ENCODE results near the gene VPS11. TPM values are rescaled to one million over a fixed set of nuclear protein-coding genes. Genes with fewer than 3 reads are reported as not detected.
A peak's percentile ranks its signal among the peaks of the same experiment; 100 is the strongest.

The VPS11 gene
- total and polyA plus RNA-seq, 2 donors from 2014 or later = 40.0 to 40.8 TPM

GRCh38 chr11:119113716-119114115, 46.1 kb downstream of the VPS11 start:
- Histone ChIP-seq H3K27ac (ENCODE audit: low read depth in 2 of 2, low read length in 2 of 2) (no peak overlapping the region), H3K9ac (ENCODE audit: low read length in 3 of 3) (no peak overlapping the region), H3K4me1 (ENCODE audit: control insufficient read depth in 2 of 3, insufficient read depth in 2 of 3, low read depth in 1 of 3, low read length in 3 of 3) (peaks cover 0 to 19% (median 8%) of the 10 kb centered on the region in 3 donors), H3K9me3 (ENCODE audit: control insufficient read depth in 2 of 3, insufficient read depth in 1 of 3, low read length in 3 of 3) (no peaks in the 10 kb centered on the region), H3K36me3 (ENCODE audit: control insufficient read depth in 2 of 3, insufficient read depth in 3 of 3, low read length in 3 of 3) (peaks cover 0 to 28% (median 22%) of the 10 kb centered on the region in 3 donors), H3K4me3 (ENCODE audit: low read length in 3 of 3) (no peak overlapping the region), H3K27me3 (ENCODE audit: control insufficient read depth, insufficient read depth, low read length) (no peaks in the 10 kb centered on the region)
- intact Hi-C loops (cut with DNase I) = no loop called here
- TF ChIP-seq CTCF (IDR thresholded peaks at IDR 0.05; ENCODE audit: borderline replicate concordance, extremely low read depth, insufficient read depth) = no peak
- no peak for DNase-seq
- FAIRE-seq = no peak

- no peak overlapping the region for H3K27ac ChIP-seq (ENCODE audit: low read depth in 2 of 2, low read length in 2 of 2)
- H3K9me3 ChIP-seq (ENCODE audit: control insufficient read depth in 2 of 3, insufficient read depth in 1 of 3, low read length in 3 of 3) = no peaks in the 10 kb centered on the region
- TF ChIP-seq CTCF (IDR thresholded peaks at IDR 0.05; ENCODE audit: borderline replicate concordance, extremely low read depth, insufficient read depth) = no peak
- H3K4me1 ChIP-seq (ENCODE audit: control insufficient read depth in 2 of 3, insufficient read depth in 2 of 3, low read depth in 1 of 3, low read length in 3 of 3) = peaks cover 0 to 12% (median 4%) of the 10 kb centered on the region in 3 donors
- FAIRE-seq (no peak), DNase-seq (no peak)
- no peaks in the 10 kb centered on the region for H3K27me3 ChIP-seq (ENCODE audit: control insufficient read depth, insufficient read depth, low read length)
- intact Hi-C loops (cut with DNase I) = no loop called here
- peaks cover 0 to 28% (median 22%) of the 10 kb centered on the region in 3 donors for H3K36me3 ChIP-seq (ENCODE audit: control insufficient read depth in 2 of 3, insufficient read depth in 3 of 3, low read length in 3 of 3)
- no peak overlapping the region for H3K4me3 ChIP-seq (ENCODE audit: low read length in 3 of 3)
- H3K9ac ChIP-seq (ENCODE audit: low read length in 3 of 3) = no peak overlapping the region
Observed at GRCh38 chr11:119114351-119114750, 46.7 kb downstream of the VPS11 start.

- TF ChIP-seq CTCF (IDR thresholded peaks at IDR 0.05; ENCODE audit: borderline replicate concordance, extremely low read depth, insufficient read depth) = no peak
- Histone ChIP-seq H3K27me3 (ENCODE audit: control insufficient read depth, insufficient read depth, low read length) (no peaks in the 10 kb centered on the region), H3K27ac (ENCODE audit: low read depth in 2 of 2, low read length in 2 of 2) (no peak overlapping the region), H3K36me3 (ENCODE audit: control insufficient read depth in 2 of 3, insufficient read depth in 3 of 3, low read length in 3 of 3) (peaks cover 0 to 28% (median 22%) of the 10 kb centered on the region in 3 donors), H3K4me3 (ENCODE audit: low read length in 3 of 3) (no peak overlapping the region), H3K9me3 (ENCODE audit: control insufficient read depth in 2 of 3, insufficient read depth in 1 of 3, low read length in 3 of 3) (no peaks in the 10 kb centered on the region), H3K9ac (ENCODE audit: low read length in 3 of 3) (no peak overlapping the region), H3K4me1 (ENCODE audit: control insufficient read depth in 2 of 3, insufficient read depth in 2 of 3, low read depth in 1 of 3, low read length in 3 of 3) (peaks cover 2 to 6% (median 3%) of the 10 kb centered on the region in 3 donors)
- FAIRE-seq = no peak
- peak in 1 of 5 donors; percentile 81 for DNase-seq
- intact Hi-C loops (cut with DNase I) = no loop called here
Observed at GRCh38 chr11:119115484-119116234, 48.0 kb downstream of the VPS11 start.

Data from kidney (tissue), 14 donors.